Stimulated activated CD4-positive, alpha-beta T cell treated with anti-CD3 and anti-CD28 coated beads, Interleukin-2, amount 100 ng/mL, for 4 hours (primary cell): Measurements from ENCODE around the gene EHBP1L1.
A peak's percentile ranks its signal among the peaks of the same experiment; 100 is the strongest.
"Not testable (repeated sequence)": the region's sequence is repeated elsewhere in the genome, so short reads cannot be mapped to it uniquely, and the experiment has no call there.

Source experiments
- DNase-seq: peaks from one replicate; pipeline ENCODE4 v3.0.0-alpha.2; 2020; ENCODE audit warnings: low read depth

Gene EHBP1L1

DNA sequence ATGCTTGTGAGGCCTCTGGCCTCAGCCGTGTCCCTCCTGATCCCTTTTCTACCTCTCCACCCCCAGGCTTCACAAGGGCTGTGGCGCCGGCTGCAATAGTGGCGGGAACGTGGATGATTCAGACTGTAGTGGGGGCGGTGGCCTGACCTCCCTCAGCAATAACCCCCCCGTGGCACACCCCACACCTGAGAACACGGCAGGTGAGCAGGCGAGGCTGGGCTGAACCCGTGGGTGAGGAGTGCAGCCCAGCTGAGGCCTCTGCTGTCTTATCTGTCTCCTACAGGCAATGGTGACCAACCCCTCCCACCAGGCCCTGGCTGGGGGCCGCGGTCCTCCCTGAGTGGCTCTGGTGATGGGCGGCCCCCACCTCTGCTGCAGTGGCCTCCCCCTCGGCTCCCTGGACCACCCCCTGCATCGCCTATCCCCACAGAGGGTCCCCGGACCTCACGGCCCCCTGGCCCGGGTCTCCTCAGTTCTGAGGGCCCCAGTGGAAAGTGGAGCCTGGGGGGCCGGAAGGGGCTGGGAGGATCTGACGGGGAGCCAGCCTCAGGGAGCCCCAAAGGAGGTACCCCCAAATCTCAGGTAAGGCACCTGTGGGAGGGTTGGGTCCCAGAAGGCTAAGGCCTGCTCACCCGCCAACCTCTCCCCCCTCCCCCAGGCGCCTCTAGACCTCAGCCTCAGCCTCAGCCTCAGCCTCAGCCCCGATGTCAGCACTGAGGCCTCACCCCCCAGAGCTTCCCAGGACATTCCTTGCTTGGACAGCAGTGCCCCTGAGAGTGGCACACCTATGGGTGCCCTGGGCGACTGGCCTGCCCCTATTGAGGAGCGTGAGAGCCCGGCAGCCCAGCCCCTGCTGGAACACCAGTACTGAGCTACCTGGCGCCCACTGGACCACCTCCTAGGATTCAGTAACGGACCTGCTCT lies 60.5 kb downstream of the EHBP1L1 start:
- no peak for DNase-seq

GRCh38 chr11:65637032-65637557 lies 61.2 kb downstream of the EHBP1L1 start:
- DNase-seq, result no peak

- DNase-seq, result peak; percentile 60
Measured at GRCh38 chr11:65637794-65638419, 62.1 kb downstream of the EHBP1L1 start, which contains the start of gene SIPA1. TSS of gene SIPA1 (plus strand) at chr11:65638101. CDS start at chr11:65640922, 2,821 bp downstream.

DNA sequence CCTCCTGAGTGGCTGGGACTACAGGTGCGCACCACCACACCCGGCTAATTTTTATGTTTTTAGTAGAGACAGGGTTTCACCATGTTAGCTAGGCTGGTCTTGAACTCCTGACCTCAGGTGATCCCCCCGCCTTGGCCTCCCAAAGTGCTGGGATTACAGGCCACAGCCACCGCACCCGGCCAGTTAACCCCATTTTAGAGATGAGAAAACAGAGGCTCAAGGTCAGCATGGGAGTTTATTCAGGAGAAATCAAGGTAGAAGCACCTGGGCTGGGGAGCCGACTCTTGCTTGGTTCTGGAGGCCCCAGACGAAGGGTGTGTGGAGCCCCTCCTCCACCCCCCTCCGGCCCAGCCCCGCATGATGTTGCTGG lies 63.4 kb downstream of the EHBP1L1 start:
- DNase-seq, result not testable (repeated sequence)

- peak; percentile 30 for DNase-seq
Measured at GRCh38 chr11:65639623-65640482, 64.0 kb downstream of the EHBP1L1 start.

DNA sequence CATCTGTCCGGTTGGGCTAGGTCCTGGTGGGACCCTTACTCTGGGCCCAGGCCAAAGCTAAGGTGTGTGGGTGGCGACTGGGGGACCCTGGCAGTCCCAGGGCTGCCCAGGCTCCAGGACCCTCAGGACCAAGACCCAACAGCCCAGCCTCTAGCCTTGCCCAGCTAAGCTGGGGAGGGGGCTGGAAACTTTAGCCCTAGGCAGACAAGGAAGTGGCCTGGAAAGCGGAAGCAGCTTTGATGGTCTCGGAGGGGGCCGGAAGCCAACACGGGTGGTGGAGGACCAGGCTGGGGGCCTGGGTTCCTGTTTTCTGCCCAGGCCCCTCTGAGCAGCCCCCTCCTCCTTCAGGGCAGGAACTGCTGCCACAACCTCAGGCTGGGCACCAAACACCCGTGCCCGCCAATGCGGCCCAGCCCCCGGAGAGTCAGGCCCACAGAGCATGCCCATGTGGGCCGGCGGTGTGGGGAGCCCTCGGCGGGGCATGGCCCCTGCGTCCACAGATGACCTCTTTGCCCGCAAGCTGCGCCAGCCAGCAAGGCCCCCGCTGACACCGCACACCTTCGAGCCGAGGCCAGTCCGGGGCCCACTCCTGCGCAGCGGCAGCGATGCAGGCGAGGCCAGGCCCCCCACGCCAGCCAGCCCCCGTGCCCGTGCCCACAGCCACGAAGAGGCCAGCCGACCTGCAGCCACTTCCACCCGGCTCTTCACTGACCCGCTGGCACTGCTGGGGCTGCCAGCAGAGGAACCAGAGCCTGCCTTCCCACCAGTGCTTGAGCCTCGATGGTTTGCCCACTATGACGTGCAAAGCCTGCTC lies 64.8 kb downstream of the EHBP1L1 start:
- DNase-seq, result no peak

GRCh38 chr11:65641297-65642013 lies 65.6 kb downstream of the EHBP1L1 start:
- no peak for DNase-seq
